HG02981 (cell line): Measurements from ENCODE around the gene KRTAP16-1.
"Not testable (repeated sequence)": the region's sequence is repeated elsewhere in the genome, so short reads cannot be mapped to it uniquely, and the experiment has no call there.

Experiments used
- ATAC-seq: cut with Tn5 transposase; IDR thresholded peaks from one replicate; pipeline ENCODE4 v1.9.1; 2021; ENCODE audit warnings: mild to moderate bottlenecking, moderate library complexity; ENCODE audit not compliant: unreplicated experiment

The KRTAP16-1 gene

GRCh38 chr17:41302981-41303380 lies 6.1 kb downstream of the KRTAP16-1 start:
- ATAC-seq = no peak

GRCh38 chr17:41301916-41302901 lies 6.9 kb downstream of the KRTAP16-1 start, which contains the start of gene KRTAP29-1:
Gene KRTAP29-1, minus strand, starts transcription at chr17:41302851. Its CDS starts 0 bp downstream, at chr17:41302851.
- no peak for ATAC-seq

DNA sequence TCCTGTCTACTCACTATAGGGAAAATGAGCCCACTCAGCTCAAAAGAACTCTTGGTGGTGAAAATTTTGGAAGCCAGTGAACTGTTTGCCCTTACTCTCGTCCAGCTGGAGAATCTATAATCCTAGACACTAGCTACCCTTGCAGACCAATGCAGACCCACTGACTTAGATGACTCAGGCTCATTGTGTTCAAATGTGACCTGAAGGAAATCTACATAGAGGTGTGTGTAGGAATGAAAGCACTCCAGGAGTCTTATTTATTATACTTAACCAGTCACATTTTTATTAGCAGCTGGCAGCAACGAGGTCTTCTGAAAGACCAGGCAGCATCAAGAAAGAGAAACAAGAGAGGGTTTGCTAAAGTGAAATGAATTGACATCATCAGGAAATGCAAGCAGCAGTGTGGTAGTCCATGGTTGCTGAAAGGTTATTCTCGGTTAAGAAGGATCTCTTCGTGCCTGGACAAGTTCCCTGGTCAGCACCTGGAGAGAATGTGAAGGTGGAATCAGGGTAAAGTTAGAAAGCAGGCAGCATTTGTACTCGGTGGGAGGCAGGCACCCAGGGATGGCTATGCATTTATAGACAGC lies 7.8 kb downstream of the KRTAP16-1 start:
- ATAC-seq = no peak

DNA sequence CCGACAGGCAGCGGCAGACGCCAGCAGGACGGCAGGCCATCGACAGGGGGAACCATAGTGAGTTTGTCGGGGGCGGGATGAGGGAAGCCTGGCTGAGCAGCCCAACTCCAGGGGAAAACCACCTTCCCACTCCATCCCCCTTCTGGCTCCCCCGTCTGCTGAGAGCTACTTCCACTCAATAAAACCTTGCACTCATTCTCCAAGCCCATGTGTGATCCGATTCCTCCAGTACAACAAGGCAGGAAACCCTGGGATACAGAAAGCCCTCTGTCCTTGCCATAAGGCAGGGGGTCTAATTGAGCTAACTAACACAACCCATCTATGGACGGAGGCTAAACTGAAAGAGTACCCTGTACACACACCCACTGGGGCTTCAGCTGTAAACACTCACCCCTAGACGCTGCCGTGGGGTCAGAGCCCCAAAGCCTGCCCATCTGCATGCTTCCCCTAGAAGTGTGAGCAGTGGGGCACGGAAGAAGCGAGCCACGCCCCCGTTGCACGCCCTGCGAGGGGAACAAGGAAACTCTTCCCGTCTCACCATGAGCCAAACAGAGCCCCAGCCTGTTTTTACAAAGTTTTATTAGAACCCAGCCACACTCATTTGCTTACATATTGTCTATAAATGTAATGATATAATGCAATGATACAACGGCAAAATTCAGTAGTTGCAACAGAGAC lies 10.5 kb downstream of the KRTAP16-1 start:
- ATAC-seq = no peak

DNA sequence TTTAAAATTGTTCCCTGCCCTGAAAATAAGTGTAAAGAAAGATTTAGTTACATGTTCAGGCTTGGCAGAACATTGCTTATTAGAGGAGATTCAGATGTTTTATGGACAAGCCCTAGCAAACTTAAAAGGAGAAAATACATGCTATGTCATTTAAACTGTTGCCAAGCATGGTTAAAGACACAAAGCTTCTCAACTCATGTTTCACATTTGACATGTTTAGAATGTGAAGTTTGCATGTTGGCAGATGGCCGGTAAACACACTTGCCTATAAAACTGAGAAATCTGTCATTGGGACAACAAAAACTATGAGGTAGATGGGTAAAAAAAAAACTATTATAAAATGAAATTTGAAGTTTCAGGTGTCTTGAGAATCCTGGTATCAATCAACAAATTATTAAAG lies 12.3 kb downstream of the KRTAP16-1 start:
- no peak for ATAC-seq

DNA sequence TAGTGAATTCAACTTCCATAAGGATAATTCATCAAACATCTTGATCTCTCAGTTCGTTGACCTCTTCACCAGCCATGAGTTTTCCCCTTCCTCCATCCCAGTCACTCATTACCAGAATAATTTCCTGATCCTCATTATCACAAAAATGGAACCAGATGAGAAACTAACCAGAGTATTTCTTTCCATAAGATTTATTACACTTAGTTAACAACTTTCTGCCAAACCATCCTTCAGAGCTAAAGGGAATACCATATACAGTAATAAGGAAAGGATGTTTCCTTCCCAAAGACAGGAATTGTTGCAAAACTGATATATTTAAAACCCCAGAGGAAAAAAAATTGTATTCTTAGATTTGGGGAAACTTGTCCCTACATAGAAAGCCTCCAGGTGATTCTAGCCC lies 15.1 kb downstream of the KRTAP16-1 start:
- no peak for ATAC-seq

DNA sequence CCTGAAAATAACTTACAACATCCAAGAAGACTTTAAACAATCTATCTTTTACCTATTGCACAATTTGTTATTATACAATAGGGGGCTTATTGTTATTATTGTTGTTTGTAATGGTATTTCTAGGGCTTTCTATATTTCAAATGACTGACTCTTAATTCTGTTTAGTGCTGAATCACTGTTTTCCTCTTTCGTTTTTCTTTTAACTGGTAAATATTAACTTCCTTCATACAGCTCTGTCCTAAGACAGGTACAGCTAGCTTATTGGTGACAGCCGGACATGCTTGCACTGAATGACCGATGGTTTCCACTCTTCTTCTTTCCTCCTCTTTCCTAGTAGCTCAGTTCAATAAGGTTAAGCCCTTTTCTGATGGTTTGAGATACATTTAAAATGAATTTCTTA lies 22.1 kb downstream of the KRTAP16-1 start:
- ATAC-seq = no peak

DNA sequence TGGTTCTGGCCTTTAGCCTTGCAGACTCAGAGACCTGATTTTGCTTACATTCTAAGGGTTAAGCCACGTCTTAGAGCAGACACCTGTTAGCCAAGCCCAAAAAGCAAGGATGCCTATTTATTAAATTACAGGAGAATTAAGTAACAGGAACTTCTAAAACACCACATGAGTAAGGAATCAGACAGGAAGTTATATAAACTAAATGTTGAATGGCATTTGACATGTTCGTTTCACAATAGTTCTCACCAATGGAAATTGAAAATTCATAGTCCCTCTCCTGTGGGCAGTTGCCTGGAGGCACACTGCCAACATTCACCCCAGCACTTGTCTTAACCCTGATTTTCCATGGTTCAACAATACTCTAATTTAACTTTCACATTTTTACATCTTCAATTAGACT lies 24.6 kb downstream of the KRTAP16-1 start:
- no peak for ATAC-seq

- ATAC-seq = no peak
These were observed 25.1 kb downstream of the KRTAP16-1 start for GRCh38 chr17:41284043-41284442.

- no peak for ATAC-seq
These were observed 30.7 kb downstream of the KRTAP16-1 start for GRCh38 chr17:41278176-41278955.

- ATAC-seq = not testable (repeated sequence)
These were observed 33.4 kb downstream of the KRTAP16-1 start, which contains the start of gene KRTAP9-7 for GRCh38 chr17:41275648-41276190. Gene KRTAP9-7, plus strand, starts transcription at chr17:41275698. Its CDS starts 0 bp downstream, at chr17:41275698.

DNA sequence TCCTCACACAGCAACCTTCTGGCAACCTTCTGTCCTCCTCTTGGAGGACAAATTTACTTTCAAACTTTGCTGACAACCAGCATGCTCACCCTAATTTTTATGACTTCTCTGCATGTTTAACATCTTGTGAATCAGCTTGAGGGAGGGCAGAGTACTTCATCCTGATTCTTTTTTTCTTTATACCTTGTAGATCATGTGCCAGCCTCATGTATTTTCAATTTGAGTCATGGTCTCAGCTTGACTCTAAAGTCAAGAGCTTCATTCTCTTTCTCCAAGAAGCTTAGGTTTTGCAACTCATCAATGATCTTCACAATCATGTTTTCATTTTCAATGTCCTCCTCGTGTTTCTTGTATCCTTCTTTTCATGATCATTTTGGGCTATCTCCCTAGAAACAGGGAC lies 37.3 kb downstream of the KRTAP16-1 start:
- ATAC-seq = no peak

DNA sequence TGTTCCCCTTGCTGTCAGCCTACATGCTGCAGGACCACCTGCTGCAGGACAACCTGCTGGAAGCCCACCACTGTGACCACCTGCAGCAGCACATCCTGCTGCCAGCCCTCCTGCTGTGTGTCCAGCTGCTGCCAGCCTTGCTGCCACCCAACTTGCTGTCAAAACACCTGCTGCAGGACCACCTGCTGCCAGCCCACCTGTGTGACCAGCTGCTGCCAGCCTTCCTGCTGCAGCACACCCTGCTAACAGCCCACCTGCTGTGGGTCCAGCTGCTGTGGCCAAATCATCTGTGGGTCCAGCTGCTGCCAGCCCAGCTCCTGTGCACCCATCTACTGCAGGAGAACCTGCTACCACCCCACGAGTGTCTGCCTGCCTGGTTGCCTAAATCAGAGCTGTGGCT lies 37.8 kb downstream of the KRTAP16-1 start:
- not testable (repeated sequence) for ATAC-seq

- ATAC-seq = no peak
These were observed 41.4 kb downstream of the KRTAP16-1 start for GRCh38 chr17:41267711-41268110.

GRCh38 chr17:41265078-41265477 lies 44.0 kb downstream of the KRTAP16-1 start, which contains the start of gene KRTAP9-6:
Gene KRTAP9-6, plus strand, starts transcription at chr17:41265378. Its CDS starts 0 bp downstream, at chr17:41265378.
- no peak for ATAC-seq

- no peak for ATAC-seq
These were observed 44.5 kb downstream of the KRTAP16-1 start for GRCh38 chr17:41264599-41264998.

DNA sequence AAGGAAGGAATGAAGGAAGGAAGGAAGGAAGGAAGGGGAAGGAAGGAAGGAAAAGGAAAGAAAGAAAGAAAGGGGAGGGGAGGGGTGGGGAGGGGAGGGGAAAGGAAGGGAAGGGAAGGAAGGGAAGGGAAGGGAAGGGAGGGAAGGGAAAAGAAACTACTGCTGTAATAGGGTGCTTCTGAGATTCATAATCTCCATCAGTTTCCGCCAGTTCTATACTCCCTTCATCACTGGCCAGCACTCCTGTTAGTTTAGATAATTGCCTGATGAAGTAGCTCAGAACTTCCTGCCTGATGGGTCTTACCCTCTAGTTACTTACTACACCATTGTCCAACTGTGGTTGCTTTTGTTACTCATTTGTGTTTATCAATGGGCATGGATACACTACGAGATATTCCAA lies 45.9 kb downstream of the KRTAP16-1 start:
- no peak for ATAC-seq

- no peak for ATAC-seq
These were observed 50.7 kb downstream of the KRTAP16-1 start for GRCh38 chr17:41258406-41258805.
